Right hindlimb (tissue), 1 donor: Measurements from ENCODE around the gene CENPF.
"Not testable (repeated sequence)": the region's sequence is repeated elsewhere in the genome, so short reads cannot be mapped to it uniquely, and the experiment has no call there.

Experiments
- DNase-seq: peaks from one replicate; pipeline ENCODE4 v3.0.0-alpha.2; 2018

CENPF gene

DNA sequence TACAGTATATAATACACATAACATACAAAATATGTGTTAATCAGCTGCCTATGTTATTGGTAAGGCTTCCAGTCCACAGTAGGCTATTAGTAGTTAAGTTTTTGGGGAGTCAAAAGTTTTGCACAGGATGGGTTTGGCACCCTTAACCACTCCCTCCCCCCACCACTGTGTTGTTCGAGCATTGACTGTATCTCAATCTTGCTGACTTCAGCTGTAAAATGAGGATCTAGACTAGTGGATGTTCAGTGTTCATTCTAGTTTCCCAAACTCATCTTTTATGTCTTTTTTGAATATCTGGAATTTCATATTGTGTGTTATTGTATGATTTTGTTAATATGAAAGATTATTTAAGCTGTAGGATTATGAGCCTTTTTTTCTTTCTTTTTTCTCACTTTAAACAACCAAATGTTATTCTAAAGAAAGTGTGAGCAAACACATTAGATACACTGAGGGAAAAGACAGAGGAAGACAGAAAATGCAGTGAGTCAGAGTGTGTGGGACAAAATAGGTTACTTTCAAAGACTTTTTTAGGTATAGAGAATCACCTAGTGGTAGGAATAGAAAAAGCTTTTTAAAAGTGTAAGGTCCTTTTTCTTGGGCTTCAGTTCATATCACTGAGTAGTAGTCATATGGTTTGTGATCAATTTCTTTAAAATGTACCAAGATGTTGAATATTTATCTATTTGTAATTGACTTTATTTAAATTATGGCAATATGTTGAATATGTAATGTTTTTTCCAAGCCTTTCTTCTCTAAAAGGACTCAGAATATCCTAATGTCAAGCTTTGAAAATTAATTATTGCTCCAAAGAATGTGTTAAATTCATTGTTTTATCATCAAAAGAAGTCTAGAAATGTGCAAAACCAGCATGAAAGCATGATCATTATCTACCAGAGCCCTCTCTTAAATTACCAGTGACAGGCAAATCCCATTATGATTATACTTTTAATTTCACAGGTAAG is 17.9 kb upstream of the CENPF start:
- DNase-seq: no peak

DNA sequence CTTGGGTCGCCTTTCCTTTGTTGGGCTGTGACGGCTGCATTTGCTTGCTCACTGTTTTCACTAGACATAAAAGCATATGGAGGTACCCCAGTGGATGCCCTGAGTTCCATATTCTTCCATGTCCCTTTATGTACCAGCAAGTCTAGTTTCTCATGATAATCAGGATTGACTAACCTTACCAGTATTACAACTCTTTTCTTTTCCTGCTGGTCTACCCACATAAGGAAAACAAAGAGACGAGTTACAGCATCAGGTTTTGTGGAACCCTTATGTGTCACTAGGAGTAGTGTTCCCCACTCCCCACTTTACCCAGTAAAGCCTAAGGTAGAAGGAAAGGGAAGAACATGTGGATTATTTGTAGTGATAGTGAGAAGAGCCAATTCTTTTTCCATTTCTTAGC is 16.4 kb upstream of the CENPF start:
- DNase-seq: no peak

DNA sequence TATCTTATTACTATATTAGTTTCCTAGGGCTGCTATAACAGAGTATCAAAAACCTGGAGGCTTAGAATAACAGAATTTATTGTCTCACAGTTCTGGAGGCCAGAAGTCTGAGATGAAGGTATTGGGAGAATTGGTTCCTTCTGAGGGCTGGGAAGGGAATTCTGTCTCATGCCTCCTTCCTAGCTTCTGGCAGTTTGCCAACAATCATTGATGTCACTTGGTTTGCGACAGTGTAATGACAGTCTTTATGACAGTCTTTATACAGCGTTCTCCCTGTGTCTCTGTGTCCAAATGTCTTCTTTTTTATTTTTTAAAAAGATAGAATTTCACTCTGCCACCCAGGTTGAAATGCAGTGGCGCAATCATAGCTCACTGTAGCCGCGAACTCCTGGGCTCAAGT is 15.8 kb upstream of the CENPF start:
- no peak for DNase-seq

DNA sequence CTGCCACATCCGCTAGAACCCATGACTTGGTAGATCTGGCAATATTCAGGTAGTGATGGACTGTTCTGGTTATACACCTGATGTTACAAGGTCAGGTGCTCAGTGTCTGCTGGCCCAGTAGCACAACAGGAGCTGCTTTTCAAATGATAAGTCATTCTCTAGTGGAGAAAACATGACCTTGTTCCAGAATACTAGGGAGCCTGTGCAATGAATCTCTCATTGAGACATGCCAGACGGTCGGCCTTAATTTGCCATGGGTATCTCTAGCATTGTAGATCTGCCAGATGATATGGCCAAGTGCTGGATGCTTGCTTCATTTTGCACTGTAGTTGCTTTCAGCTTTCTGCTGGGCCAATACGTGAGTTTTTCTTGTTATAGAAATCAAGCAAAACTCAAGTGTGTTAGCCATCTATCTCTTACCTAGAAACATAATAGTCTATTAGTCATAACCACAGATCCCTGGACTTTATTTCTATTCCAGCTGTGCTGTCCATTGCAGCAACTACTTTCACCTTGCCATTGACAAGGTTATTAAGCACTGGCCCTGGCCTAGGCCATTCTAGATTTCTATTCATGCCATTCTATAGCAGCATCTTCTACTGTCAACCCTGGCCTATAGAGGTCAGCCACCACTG is 13.9 kb upstream of the CENPF start:
- no peak for DNase-seq

DNA sequence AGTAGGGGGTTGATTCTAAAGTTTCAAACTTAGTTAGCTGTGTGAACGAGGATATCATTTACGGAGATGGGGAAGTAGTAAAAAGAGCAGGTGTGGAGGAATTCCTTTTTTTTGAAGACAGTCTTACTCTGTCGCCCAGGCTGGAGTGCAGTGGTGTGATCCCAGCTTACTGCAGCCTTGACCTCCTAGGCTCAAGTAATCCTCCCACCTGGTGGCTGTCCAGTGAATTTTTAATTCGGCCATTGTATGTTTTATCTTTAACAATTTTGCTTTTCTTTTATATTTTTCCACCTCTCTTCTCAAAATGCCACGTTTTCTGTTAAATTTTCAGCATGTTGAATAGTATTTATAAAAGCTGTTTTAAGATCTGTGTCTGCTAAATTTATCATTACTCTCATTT is 12.3 kb upstream of the CENPF start:
- no peak for DNase-seq

DNA sequence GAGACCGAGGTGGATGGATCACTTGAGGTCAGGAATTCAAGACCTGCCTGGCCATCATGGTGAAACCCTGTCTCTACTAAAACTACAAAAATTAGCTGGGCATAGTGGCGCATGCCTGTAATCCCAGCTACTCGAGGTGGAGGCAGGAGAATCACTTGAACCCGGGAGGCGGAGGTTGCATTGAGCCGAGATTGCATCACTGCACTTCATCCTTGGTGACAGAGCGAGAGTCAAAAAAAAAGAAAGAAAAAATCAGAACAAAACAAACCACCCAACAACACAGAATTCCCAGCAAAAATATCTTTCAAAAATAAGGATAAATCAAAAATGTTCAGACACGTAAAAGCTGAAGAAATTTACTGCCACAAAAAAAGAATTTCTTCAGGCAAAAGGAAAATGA is 11.1 kb upstream of the CENPF start:
- not testable (repeated sequence) for DNase-seq

DNA sequence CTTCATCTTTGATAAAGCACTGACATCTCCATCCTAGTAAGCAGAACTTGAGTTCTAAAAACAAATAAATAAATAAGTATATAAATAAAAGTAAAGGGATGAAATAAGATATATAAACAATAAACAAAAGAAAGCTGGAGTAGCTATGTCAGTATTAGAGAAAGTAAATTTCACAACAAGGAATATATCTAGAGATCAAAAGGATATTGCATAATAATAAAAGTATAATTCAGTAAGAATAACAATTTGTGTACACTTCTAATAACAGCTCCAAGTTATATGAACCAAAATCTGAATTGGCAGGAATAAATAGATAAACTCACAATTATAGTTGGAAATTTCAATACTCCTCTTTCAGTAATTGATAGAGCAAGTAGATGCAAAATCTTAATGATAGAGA is 9.8 kb upstream of the CENPF start:
- no peak for DNase-seq

DNA sequence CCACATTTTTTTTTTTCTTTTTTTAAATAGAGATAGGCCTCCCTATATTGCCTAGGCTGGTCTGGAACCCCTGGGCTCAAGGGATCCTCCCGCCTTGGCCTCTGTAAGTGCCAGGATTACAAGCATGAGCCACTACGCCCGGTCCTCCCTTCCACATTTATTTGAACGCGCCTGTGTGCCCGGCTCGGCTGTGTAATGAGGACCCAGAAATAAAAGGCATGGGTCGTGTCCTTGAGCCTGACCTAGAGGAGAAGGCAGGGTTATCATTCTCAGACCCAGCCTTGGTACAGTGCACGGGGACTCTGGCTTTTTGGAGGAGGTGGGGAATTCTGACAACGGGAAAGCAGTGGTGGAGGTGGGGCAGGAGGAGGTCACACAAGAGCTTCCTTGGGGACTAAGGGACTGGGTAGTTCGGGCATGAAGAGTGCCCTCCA is 841 bp downstream of the CENPF start:
- no peak for DNase-seq

DNA sequence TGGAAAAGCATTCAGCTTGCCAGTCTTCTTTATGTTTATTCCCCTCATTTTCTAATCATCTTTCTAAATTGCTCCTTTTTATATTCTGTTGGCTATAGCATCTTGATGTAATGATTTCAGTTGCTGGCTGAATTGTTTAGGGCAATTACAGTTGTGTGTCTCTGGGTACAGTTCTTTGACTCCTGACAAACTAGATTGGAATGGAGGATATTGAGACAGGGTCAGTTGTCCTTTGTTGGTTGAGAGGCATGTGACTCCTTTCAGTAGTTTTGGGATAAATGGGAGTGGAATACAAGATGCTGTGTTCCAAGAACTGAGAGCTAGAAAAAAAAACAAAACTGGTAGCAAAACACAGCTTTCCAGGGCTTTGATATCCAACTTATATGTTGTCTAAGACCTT is 1.5 kb downstream of the CENPF start:
- no peak for DNase-seq

DNA sequence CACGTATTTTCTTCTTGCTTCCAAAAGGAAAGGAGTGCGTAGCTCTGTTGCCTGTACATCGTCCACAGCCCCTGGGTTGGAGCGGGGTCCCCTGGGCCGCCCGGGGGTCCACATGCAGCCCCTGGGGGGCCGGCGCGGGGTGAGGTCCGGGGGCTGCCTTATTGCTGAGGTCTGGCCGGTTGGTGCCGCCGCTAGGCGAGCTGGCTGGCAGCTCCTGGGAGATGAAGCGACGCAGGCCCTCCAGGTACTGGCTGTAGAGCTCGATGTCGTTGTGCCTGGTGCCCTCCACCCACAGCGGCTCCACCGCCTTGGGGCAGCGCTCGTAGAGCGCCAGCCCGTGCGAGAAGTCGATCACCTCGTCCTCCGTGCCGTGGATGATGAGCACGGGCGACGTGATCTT is 2.5 kb downstream of the CENPF start:
- DNase-seq: not testable (repeated sequence)

DNA sequence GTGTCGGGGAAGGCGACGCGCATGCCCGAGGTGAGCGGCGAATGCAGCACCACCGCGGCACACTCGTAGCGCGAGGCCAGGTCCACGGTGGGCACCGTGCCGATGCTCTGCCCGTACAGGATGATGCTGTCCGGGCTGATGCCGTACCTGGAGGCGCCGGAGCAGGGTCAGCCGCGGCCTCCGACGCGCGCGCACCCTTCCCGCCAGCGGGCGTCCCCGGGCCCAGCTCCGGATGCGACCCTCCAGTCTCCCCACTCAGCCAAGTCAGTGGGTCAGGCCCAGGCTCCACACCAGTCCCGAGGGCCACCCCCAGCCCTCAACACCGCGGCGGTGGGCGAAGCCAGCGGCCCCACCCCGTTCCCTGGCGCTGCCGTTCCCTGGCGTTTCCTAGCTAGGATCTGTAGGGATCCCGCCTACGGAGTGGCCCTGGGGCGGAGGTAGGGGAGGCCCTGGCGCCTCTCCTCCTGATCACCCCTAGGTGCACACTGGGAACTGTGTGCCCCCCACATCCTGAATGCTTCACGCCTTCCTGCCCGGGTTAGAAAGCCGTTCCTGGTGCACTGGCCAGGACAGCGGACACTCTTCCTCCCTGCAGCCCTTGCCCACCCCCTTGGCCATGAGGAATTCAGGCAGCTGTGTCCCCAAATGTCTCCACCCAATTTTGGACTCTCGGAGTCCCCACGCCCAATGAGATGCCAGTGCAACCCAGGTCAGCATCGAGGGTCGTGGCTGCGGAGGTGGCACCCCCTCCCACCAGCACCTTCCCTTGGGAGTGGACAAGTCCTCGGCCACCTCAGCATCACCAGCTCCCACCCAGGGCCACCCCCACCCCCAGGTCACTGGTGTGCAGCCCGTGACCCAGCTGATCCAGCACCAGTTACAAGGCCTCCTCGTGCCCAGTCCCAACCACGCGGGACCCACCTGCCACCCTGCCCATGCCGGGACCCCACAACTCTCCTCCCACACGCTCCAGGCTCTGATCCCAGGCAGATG is 3.2 kb downstream of the CENPF start:
- not testable (repeated sequence) for DNase-seq

DNA sequence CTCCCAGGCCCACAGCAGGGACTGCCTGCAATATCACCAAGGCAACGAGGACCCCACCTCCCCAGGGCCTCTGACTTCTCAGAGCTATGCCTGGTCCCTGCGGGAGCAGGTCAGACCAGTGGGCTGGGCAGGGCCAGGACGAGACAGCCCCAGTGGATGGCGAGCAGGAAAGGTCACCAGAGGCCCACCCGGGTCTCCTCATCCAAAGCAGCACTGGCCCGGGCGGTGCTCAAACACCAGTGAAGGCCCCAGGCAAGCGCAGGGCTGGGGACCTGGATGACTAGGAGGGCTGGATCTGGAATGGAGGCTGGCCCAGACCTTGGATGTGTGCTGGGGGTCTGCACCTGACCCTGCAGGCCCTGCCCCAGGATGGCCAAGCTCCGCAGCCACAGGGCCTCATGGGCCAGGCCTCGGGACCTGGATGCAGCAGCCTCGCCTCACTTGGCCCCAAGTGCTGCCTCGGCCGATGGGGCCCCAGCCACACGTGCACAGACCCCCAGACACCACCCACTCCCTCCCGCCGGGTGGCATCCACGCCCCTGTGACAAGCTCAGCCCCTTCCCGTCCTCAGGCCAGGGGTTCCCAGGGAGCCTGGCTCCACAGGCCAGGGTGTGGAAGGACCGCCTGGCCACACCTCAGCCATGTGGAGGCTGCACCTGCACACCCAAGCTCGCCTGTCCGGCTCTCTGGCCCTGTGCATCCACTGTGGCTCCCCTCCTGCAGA is 4.7 kb downstream of the CENPF start:
- DNase-seq: not testable (repeated sequence)

DNA sequence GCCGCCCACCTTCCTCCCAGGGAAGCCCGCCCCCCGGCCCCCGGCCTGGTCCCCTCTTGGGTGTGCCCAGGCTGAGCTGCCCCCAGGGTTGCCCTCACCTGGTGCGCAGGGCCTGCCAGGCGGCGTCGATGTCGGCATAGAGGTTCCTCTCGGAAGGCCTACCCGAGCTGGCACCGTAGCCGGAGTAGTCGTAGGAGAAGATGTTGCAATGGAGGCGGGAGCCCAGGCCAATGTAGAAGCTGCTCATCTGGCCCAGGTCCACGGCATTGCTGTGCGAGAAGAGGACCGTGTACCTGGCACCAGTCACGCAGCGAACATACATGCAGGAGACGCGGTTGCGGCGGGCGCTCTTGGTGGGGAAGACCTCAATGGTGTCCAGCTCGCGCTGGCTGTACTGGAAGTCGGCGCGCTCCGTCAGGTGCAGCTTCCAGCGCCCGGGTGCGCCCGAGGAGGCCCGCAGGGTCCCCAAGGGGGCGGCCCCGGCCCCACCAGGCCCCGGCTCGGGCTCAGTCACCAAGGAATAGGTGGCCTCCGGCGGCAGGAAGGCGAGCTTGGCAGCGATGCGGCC is 5.3 kb downstream of the CENPF start:
- DNase-seq: not testable (repeated sequence)

DNA sequence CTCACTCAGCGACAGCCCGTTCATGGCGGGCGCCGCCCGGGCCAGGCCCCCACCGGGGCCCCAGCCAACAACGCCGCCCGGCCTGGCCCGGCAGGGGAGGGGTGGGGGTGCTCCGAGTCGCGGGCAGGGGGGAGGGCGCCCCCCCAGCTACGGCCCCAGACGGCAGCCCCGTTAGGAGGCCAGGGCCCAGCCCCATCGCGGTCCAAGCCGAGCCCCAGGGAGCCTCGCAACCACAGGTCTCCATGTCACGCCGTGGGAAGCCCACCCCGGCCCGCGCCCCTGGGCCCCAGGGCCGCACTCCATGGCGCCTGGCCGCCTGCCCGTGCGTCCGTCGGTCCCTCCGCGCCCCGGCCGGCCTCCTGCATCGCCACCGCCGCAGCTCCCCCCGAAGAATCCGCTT is 5.8 kb downstream of the CENPF start:
- DNase-seq: not testable (repeated sequence)

DNA sequence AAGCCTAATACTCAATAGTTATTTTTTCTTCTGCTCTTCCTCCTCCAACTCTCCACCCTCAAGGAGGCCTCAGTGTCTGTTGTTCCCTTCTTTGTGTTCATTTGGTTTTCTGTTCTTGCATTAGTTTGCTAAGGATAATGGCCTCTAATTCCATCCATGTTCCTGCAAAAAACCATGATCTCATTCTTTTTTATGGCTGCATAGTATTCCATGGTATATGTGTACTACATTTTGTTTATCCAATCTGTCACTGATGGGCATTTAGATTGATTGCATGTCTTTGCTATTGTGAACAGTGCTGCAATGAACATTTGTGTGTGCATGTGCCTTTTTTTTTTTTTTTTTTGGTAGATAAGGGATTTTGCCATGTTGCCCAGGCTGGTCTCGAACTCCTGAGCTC is 6.7 kb downstream of the CENPF start:
- no peak for DNase-seq

DNA sequence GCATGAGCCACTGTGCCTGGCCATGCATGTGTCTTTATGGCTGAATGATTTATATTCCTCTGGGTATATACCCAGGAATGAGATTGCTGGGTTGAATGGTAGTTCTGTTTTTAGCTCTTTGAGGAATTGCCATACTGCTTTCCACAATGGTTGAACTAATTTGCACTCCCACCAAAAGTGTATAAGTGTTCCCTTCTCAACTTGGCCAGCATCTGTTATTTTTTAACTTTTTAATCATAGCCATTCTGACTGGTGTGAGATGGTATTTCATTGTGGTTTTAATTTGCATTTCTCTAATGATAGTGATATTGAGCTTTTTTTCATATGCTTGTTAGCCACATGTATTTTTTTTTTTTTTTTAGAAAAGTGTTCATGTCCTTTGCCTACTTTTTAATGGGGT is 7.1 kb downstream of the CENPF start:
- not testable (repeated sequence) for DNase-seq

DNA sequence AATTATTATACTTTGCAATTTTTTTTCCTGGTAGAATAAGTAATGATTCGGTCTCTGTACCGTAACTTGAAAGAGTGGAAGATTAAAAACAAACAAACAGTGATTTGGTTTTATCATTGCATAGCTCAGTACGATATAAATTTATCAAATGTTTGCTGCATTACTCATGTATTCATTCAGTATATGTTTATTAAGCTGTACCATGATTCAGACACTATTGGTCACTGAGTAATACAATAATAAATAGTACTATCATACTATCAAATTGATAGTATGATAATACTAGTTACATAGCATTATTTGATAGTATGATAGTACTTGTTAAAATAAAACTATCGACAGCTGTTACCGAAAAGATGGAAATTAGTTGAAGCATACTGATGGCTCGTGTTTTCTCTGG is 12.1 kb downstream of the CENPF start:
- DNase-seq: no peak

DNA sequence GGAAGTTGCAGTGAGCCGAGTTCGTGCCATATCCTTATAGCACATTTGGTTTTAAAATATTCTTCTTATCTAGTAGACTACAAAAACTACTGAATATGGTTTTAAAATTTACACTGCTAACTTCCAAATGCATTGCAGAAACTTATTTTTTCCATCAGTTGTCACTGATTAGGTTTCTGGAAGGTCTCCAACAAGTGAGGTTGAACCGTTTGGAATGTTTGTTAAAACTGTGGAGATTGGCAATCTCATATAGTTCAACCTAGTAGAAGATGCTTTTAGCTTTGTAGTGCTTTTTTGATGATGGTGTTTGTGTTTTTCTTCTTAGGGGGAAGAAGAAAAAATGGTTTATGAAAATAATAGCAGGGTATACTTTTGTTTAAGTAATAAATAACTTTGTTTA is 12.9 kb downstream of the CENPF start:
- DNase-seq: no peak

DNA sequence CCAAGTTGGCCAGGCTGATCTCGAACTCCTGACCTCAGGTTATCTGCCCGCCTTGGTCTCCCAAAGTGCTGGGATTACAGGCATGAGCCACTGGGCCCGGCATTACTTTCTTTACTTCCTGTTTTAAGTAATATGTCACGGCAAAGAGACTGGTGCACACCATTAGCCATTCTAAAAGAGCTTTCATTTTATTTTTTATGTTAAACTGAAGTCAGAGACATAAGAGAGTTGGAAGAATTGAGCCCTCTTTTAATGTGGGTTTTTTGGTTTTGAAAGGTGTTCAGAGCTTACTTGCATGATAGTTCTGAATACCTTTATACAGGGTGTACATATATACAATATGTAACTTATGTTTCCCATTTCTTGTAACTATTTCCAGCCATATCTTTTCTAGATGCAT is 14.3 kb downstream of the CENPF start:
- no peak for DNase-seq

DNA sequence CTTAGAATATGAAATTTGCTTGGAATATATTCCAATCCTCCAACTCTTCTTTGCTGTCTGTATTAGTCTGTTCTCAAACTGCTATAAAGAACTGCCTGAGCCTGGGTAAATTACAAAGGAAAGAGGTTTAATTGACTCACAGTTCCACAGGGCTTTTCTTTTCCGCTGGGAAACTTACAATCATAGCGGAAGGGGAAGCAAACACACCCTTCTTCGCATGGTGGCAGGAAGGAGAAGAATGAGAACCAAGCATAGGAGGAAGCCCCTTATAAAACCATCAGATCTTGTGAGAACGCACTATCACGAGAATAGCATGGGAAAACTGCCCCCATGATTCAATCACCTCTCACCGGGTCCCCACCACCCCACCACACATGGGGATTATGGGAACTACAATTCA is 14.8 kb downstream of the CENPF start:
- DNase-seq: no peak

DNA sequence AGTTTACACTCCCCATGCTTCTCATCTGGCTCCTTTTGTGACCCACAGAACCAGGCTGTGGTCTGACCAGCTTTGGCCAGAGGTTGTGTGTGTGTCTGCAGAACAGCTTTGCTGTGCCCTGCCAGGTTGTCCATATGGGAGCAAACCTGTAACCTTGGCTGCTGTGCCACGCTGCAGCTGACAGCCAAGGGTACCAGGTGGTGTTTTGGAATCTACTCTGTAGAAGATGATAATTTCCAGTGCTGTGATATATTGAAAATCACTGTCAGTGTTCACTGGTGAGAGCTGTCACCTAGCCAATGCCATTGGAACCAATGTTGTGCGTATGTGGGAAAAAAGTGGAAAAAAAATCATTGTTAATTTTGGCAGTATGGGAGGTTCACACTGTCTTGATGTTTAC is 18.2 kb downstream of the CENPF start:
- DNase-seq: no peak

DNA sequence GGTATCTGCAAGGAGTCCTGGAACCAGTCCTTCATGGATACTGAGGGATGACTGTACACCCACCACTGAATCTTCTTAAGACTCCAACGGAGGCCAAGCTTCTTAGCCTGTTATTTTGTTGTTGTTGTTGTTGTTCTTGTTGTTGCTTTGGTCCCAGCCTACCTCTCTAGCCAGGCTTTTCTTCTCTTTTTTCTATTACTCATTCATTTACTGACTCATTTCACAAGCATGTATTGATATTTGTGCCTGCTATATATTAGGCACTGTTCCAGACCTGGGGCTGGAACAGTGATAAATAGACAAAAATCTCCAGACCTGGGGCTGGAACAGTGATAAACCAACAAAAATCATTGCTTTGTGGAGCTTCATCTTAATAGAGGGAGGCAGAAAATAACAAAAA is 20.4 kb downstream of the CENPF start:
- no peak for DNase-seq
